Measurements from ENCODE around the gene NFIA.

DNA sequence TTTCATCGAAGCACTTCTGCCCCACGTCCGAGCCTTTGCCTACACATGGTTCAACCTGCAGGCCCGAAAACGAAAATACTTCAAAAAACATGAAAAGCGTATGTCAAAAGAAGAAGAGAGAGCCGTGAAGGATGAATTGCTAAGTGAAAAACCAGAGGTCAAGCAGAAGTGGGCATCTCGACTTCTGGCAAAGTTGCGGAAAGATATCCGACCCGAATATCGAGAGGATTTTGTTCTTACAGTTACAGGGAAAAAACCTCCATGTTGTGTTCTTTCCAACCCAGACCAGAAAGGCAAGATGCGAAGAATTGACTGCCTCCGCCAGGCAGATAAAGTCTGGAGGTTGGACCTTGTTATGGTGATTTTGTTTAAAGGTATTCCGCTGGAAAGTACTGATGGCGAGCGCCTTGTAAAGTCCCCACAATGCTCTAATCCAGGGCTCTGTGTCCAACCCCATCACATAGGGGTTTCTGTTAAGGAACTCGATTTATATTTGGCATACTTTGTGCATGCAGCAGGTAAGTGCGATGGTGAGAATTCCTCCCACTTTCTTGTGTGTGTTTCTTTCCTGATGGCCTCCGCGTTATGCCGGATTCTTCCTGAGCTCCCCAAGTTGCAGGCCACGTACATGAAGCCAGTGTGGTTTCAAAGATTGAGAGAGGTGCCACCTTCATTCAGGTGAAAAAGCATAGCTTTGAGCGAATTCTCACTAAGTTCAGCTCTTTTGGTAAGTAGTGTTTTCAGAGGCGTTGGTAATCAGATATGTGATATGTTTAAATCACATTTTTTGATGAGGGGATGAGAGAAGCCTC lies 6.0 kb downstream of the NFIA start:
- TF ChIP-seq, protein P1, sequence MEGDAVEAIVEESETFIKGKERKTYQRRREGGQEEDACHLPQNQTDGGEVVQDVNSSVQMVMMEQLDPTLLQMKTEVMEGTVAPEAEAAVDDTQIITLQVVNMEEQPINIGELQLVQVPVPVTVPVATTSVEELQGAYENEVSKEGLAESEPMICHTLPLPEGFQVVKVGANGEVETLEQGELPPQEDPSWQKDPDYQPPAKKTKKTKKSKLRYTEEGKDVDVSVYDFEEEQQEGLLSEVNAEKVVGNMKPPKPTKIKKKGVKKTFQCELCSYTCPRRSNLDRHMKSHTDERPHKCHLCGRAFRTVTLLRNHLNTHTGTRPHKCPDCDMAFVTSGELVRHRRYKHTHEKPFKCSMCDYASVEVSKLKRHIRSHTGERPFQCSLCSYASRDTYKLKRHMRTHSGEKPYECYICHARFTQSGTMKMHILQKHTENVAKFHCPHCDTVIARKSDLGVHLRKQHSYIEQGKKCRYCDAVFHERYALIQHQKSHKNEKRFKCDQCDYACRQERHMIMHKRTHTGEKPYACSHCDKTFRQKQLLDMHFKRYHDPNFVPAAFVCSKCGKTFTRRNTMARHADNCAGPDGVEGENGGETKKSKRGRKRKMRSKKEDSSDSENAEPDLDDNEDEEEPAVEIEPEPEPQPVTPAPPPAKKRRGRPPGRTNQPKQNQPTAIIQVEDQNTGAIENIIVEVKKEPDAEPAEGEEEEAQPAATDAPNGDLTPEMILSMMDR (conservative IDR thresholded peaks at IDR 0.05; ENCODE audit: low read depth, low read length) = no peak
- TF ChIP-seq EZH2 (IDR thresholded peaks at IDR 0.05; ENCODE audit: borderline replicate concordance, low read depth, low read length, poor library complexity, severe bottlenecking) = no peak
